GM21717 (cell line): ENCODE measurements around the gene SLC17A7.
"Not testable (repeated sequence)": the region's sequence is repeated elsewhere in the genome, so short reads cannot be mapped to it uniquely, and the experiment has no call there.

Experiments used
- ATAC-seq: cut with Tn5 transposase; IDR thresholded peaks from one replicate; pipeline ENCODE4 v1.9.1; 2021; ENCODE audit warnings: mild to moderate bottlenecking, moderate library complexity; ENCODE audit not compliant: unreplicated experiment

SLC17A7 gene

DNA sequence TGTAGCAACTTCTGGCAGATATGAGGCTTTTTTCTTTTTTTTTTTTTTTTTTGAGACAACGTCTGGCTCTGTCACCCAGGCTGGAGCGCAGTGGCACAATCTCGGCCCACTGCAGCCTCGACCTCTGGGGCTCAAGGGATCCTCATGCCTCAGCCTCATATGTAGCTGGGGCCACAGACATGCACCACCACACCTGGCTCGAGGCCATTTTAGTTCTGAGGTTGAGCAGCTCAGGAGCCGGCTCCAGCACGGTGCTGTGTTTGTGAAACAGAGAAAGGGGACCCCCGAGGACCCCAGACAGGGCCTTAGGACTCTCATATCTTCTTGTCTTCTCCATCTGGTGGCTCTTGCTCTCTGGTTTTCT, 29.3 kb upstream of the SLC17A7 start:
- ATAC-seq = no peak

DNA sequence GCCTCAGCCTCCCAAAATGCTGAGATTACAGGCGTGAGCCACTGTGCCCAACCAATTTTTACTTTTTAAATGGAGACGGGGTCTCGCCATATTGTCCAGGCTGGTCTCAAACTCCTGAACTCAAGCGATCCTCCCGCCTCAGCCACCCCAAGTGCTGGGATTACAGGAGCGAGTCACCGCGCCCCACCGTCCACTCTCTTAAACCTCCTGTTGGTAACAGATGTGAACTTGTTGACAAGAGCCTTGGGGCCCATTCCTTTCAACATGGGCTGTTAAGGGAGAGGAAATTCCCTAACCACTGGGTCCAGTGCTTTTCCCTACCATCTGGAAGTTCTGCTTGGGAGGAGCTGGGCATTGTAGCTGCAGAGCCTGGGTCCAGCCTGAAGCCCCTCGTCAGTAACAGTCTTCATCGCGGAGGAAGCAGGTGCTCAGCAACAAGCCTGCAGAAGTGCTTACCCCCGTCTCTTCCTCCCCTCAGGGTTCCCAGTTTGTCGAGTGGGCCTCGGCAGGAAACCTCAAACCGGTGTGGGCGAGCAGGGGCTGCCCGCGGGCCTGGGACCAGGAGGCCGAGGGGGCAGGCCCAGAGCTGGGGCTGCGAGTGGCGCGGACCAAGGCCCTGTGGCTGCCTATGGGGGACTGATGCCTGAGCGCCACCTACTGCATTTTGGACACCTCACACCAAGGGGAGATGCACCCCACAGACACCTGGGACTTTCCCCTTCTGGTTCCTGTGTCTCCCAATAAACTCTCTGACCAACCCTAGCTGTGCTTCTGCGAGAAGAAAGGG, 28.7 kb upstream of the SLC17A7 start:
- peak; percentile 45 for ATAC-seq

DNA sequence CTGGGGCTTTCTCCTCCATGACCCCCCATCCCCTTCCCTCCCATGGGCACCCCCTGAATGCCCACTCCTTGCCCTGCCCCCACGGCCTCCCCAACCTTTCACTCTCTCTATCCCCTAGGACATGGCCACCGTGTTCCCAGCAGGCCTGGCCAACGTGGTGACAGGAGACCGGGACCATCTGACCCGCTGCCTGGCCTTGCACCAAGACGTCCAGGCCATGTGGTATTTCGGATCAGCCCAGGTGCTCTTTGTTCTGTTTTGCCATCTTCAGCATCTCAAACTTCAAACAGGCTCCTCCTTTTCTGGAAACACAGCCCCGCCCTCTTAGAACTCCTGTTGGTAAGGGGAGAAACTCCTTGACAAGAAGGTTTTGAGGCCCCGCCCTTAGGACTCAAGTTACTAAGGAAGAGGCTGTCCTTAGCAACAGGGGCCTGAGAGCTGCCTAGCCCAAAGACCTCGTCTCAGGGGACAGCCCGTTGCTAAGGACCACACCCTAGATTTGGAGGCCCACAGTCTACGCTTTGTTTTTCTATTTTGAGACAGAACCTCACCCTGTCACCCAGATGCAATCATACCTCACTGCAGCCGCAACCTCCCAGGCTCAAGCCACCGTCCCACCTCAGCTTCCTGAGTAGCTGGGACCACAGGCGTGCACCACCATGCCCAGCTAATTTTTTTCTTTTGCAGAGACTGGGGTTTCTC, 27.6 kb upstream of the SLC17A7 start:
- ATAC-seq = peak; percentile 47

DNA sequence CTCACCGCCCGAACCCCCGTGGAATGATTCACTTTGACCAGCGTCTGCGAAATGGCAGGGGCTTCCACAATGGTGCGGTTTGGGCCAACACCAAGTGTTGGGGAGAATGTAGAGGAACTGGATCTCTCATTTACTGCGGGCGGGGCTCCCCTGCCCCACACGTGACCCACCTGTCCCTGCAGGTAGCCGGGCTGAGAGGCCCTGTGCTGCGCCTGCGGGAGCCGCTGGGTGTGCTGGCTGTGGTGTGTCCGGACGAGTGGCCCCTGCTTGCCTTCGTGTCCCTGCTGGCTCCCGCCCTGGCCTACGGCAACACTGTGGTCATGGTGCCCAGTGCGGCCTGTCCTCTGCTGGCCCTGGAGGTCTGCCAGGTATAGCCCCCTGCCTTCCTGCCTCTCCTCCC, 26.9 kb upstream of the SLC17A7 start:
- ATAC-seq = no peak

GRCh38 chr19:49465371-49465770, 24.0 kb upstream of the SLC17A7 start:
- ATAC-seq = no peak

GRCh38 chr19:49463960-49464740, 22.8 kb upstream of the SLC17A7 start:
- ATAC-seq = no peak

DNA sequence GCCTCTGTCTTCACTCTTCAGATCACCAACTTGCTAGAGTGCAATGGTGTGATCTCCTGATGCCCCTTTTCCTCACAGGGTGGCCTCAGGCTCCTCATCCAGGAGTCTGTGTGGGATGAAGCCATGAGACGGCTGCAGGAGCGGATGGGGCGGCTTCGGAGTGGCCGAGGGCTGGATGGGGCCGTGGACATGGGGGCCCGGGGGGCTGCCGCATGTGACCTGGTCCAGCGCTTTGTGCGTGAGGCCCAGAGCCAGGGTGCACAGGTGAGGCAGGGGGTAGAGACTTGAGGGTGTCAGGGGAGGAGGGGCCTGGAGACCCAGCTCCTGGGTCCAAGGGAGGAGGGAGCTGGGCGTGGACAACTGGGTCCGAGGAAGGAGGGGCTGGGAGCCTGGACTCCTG, 21.2 kb upstream of the SLC17A7 start:
- ATAC-seq = no peak

- no peak for ATAC-seq
These were observed 20.3 kb upstream of the SLC17A7 start for GRCh38 chr19:49461656-49462055.

DNA sequence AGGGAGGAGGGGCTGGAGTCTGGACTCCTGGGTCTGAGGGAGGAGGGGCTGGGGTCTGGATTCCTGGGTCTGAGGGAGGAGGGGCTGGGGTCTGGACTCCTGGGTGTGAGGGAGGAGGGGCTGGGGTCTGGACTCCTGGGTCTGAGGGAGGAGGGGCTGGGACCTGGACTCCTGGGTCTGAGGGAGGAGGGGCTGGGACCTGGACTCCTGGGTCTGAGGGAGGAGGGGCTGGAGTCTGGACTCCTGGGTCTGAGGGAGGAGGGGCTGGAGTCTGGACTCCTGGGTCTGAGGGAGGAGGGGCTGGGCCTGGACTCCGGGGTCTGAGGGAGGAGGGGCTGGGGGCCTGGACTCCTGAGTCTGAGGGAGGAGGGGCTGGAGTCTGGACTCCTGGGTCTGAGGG, 19.8 kb upstream of the SLC17A7 start:
- not testable (repeated sequence) for ATAC-seq

- no peak for ATAC-seq
These were observed 18.1 kb upstream of the SLC17A7 start for GRCh38 chr19:49459388-49459787.

DNA sequence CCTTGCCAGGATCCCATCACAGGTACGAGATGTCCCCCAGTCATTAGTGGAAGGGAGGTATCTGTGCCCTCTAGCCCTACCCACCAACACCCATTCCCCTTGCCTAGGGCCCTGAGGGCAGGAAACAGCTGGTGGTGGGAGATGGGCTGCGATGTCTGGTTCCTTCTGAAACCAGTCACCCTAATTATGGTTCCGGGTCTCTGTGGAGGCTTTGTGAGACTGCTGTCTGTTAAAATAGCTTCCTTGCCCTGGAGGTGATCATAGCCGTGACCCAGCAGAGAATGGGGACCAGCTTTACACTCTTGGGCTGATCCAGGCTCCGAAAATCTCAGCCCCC, 17.2 kb upstream of the SLC17A7 start:
- no peak for ATAC-seq

DNA sequence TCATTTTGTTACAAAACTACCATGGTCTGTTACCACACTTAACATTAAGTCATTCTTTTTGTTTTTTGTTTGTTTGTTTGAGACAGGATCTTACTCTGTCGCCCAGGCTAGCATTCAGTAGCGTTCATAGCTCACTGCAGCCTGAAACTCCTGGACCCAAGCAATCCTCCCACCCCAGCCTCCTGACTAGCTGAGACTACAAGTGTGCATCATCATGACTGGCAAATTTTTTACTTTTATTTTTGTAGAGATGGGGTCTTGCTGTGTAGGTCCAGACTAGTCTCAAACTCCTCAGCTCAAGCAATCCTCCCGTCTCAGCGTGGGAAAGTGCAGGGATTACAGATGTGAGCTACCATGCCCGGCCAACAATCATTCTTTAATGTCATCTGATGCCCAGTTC, 15.0 kb upstream of the SLC17A7 start:
- no peak for ATAC-seq

DNA sequence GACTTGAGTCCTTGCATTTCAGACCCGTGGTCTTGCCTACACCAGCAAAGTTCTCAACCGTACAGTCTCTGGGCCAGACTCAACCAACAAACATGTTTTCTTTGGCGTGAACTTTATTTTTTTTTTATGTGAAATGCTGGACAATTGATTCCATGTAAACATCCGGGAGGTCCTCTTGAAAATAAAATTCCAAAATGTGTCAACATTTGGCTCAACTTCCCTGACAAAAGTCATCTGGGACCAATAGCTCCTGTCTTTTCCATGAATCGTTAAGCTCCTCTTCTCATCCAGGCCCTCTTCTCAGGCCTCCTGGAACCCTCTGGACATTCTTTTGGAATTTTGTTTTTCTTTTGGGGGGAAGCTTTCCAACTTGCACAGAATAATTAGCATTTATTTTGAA, 14.4 kb upstream of the SLC17A7 start:
- no peak for ATAC-seq

- no peak for ATAC-seq
These were observed 12.5 kb upstream of the SLC17A7 start for GRCh38 chr19:49453757-49454240.

GRCh38 chr19:49453013-49453756, 11.9 kb upstream of the SLC17A7 start, which contains the start of gene ALDH16A1:
ALDH16A1 (plus strand) TSS chr19:49453225; CDS start chr19:49453332, 107 bp downstream.
- ATAC-seq = peak; percentile 58

- peak; percentile 42 for ATAC-seq
These were observed 10.3 kb upstream of the SLC17A7 start, which contains the start of gene PIH1D1 for GRCh38 chr19:49451430-49452181. PIH1D1 (minus strand) TSS chr19:49451814; CDS start chr19:49451574, 240 bp downstream.

DNA sequence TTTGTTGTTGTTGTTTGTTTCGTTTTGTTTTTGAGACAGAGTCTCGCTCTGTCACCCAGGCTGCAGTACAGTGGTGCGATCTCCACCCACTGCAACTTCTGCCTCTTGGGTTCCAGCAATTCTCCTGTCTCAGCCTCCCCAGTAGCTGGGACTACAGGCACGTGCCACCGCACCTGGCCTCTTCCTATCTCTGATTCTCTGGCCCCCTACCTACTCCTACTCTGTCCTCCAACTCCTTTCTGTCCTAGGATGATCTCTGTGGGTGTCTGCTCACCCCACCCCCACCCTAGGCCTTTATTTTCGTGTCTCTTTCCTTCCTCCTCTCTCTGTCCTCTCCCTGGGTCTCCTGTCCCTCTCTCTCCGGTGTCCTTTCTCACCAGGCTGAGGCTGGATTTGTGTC, 9.1 kb upstream of the SLC17A7 start:
- no peak for ATAC-seq

DNA sequence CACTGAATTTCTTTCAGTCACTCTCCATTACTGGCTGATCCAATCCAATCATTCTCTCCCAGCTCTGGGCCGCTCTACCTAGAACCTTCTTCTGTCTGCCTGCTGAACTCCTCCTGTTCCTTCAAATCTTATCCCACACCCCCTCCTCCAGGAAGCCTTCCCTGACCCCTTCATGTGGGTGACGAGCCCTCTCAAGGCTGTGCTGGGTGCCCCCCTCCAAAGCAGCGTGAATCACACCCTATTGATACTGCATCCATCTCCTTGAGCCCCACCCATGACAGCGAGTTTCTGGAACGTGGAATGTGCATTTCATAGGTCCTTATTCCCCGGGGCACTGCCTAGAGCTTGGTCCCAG, 7.1 kb upstream of the SLC17A7 start:
- no peak for ATAC-seq

DNA sequence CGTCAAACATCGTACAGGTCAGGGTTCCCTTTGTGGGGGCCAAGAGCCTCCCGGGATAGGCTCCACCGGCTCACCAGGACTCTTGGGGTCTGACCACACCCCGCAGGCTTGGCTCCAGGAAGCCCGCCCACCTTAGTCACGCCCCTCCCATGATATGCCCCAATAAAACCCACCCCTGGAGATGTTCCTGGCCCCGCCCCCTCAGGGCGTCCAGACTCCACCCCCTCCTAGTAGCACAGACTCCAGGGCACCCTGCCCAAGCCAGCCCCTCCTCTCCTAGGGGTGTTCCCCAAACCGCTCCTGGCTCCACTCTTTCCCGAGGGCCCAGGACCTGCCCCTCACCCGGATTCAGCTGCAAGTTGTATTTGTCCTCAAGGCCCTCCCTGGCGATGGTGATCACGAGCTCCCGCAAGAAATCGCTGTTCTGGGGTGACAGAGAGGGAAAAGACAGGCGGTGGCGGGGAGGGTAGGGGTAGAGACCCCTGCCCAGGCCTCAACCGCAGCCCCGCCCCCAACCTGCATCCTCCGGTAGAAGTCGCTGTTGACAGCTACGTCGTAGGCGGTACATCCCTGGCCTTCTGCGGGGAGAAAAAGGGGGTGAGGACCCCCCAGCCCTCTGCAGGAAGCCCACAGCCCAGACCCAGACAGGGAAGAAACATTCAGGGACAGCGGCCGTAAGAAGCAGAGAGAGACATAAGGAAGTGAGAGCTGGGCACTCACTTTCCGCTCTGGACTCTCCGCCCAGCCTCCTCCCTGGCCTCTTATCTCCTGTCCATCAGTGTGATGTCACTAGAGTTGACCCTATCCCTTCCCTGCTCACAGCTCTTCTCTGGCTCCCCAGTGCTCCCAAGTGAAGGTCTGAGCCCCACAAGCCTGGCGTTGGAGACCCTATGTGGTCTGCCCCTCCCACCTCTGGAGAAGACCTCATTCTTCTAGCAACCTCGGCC, 6.4 kb upstream of the SLC17A7 start:
- ATAC-seq = no peak
